ENCODE measurements around the gene CCDC86.

CCDC86 gene

GRCh38 chr11:60849641-60850520, 8.0 kb downstream of the CCDC86 start:
- intact Hi-C loops (cut with DNase I): loop anchor here (10.0 kb wide), 1 partner anchor 305 kb away; no protein-coding TSS in a partner anchor

GRCh38 chr11:60851327-60852104, 9.6 kb downstream of the CCDC86 start:
- DNase-seq: no peak
- intact Hi-C loops (cut with DNase I): no loop called here

More at GRCh38 chr11:60849641-60850520, 8.0 kb downstream of the CCDC86 start:
- DNase-seq: no peak

GRCh38 chr11:60852117-60852981, 10.4 kb downstream of the CCDC86 start:
- intact Hi-C loops (cut with DNase I): no loop called here
- no peak for DNase-seq

DNA sequence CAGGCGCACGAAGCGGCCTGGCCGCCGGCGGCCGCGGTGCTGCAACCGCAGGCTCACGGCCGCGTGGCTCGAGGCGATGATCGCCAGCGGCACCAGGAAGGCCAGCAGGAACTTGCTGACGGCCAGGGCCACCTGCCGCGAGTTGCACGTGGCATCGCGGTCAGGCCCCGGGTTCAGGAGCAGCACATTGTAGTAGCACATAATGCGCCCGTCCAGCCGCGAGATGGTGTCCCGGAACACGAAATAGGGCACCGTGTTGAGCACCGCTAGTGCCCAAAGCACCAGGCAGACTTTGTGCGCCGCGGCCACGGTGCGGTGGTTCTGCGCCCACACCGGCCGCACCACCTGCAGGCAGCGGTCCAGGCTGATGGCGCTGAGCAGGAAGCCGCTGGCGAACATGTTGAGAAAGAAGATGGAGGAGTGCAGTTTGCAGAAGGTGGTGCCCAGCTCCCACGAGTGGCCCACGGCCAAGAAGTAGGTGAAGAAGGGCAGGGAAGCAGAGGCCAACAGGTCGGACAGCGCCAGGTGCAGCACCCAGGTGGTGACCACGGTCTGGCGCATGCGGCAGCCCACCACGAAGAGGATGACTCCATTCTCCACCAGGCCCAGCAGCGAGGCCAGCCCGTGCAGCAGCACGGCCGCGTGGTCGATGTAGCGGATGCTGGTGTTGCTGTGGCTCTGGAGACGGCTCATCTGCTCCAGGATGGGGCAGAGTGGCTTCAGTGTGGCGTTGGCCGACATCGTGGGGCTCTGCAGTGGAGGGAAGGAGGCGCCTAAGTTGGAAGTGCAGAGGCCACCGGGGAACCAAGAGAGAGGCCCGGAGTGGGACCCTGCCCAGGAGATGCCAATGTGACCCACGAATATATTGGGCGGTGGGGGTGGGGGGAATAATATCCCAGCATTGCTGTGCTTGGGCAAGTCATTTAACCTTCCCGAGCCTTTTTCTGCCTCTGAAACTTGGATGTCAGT, 11.4 kb downstream of the CCDC86 start:
- no peak for DNase-seq
- intact Hi-C loops (cut with DNase I): no loop called here

DNA sequence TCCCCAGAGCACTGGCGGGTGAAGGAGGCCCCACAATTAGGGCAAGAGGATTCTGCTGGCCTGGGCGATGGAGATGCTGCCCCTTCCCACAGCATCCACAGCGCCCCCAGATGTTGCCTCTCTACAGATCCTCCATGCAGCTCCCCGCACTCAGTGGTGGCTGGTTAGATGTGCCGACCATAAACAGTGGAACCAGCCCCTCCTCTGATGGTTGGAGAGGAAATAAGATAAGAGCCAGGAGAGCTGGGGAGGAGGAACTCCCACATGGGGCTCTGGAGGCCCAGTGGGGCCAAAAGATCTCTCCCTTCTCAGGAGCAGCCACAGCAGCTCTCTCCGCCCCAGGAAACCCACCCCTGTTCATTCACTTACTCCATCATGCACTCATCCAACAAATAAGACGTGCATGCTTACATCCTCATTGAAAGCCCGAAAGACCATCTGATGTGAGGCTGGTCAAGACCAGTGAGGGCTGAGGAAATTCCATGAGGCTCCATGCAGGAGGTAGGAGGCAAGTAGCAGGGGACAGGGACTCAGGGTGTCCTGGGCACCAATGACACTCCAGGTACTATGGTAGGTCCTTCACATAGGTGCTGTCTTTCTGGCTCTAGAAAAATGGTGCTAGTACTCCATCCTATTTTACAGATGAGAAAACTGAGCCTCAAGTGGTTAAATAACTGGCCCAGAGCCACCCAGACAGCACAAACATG, 12.4 kb downstream of the CCDC86 start:
- no peak for DNase-seq
- intact Hi-C loops (cut with DNase I): no loop called here

DNA sequence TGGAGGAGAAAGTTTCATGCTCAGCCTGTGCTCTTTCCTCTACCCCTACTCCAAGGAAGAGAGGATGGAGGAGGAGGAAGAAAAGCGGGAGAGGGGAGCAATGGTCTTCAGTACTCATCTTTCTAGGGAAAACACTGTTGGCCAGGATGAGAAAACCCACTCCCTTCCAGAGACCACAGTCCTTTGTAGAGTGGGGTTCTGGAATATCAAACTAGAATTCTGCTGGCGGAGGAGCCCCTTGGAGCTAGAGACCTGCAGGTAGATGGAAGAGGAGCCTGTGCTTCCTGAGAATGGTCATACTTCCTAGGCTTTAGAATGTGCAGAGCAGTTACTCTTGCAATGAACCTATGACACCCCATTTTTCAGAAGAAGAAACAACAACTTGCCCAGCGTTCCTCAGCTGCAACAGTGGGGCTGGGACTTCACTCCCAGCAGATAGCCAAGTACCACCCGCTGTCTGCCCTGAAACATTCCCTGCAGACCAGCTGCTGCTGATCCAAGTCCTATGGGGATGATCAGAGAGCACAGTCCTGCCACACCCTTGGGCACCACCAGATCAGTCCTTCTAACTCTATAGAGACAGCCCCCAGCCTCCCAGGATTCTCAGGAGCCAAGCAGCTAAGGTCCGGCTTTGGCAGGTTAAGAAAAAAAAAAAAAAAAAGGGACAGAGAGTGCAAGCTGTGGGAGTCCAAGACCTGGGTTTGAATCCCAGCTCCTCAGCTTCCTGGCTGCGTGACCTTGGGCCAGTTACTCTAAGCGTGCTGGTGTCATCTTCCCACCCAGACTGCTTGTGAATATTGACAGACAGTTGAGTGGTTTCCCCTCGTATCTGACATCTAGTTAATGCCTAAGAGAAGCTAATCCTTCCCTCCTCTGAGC, 13.2 kb downstream of the CCDC86 start:
- intact Hi-C loops (cut with DNase I): no loop called here
- no peak for DNase-seq

- no peak for DNase-seq
- intact Hi-C loops (cut with DNase I): no loop called here
These were observed 14.1 kb downstream of the CCDC86 start, which contains the start of gene PTGDR2 for GRCh38 chr11:60855726-60856633. Gene PTGDR2 (minus strand): TSS chr11:60855950. CDS start chr11:60853722, 2,228 bp downstream.

DNA sequence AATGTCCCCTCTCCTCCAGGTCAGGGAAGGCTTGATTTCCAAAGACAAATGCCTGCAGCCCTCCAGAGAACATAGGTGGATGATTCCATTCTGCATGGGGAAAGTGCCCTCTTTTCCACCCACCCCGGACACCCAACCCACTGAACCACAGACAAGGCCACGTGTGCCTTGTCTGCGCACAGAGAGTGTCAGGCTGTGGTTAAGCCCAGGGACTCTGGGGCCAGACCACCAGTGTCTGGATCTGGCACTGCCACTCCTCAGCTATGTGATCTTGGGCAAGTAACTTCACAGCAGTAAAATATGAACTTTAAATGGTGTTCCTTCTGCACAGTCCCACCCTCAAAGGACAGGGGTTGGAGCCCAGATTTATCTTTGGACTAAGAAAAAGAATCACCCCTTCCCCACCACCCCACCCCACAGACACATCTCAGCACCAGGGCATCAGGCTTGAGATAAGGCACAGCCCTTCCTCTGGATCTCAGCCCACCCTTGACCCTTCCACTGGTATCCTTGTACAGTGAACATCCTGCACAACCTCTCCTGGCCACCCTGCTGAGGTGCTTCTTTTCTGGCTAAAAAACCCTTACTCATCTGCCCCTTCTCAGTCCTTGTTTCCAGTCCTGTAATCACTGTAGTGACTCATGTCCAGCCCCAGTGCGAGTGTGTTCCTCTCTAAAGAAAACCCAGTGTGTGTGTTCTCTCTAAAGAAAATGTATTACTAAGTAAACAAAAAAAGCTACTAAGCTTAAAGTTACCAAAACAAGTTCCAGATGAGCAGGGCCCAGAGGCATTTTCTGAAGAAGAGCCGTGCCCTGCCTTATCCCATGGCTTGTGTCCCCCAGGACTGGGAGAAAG, 15.7 kb downstream of the CCDC86 start:
- DNase-seq: no peak
- intact Hi-C loops (cut with DNase I): no loop called here

- no peak for DNase-seq
- intact Hi-C loops (cut with DNase I): no loop called here
These were observed 16.3 kb downstream of the CCDC86 start for GRCh38 chr11:60858236-60858635.

- intact Hi-C loops (cut with DNase I): no loop called here
- DNase-seq: peak in 1 of 42 donors; percentile 13
These were observed 17.0 kb downstream of the CCDC86 start for GRCh38 chr11:60858731-60859464.

DNA sequence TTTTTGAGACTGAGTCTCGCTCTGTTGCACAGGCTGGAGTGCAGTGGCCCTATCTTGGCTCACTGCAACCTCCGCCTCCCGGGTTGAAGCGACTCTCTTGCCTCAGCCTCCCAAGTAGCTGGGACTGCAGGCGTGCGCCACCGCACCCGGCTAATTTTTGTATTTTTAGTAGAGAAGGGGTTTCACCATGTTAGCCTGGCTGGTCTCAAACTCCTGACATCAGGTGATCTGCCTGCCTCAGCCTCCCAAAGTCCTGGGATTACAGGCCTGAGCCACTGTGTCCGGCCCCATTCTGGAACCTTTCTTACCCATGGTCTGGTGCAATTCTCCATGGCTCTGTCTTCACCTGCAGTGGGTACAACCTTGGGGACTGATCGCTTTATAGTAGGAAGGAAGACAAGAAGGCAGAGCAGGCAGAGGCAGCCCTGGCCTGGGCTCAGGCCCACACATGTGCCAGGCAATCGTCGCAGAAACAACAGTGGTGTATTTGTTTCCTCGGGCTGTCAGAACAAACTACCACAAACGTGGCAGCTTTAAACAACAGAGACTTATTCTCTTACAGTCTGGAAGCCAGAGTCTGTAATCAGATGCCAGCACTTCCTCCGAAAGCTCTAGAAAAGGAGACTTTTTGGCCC, 17.8 kb downstream of the CCDC86 start:
- peak in 31 of 42 donors; percentile 28 to 80 (median 54) for DNase-seq

DNA sequence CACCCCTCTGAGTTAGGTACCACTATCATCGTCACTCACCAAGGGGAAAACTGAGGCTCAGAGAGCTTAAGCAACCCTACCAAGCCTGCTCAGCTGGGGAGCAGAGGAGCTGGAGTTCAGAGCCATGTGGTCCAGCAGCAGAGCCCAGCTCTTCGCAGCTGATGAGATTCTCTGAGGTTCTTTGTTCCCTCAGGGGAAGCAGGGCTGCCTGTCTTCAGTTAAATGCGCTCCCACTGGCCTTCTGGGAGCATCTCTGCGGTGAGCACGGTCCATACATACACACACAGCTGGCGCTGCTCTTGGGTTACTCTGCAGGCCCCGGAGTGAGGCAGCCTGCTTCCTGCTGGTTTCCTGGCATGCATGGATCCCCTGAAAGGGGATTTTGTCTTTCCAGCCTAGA, 19.0 kb downstream of the CCDC86 start:
- intact Hi-C loops (cut with DNase I): no loop called here
- peak in 18 of 42 donors; percentile 11 to 59 (median 32) for DNase-seq

More for the DNA sequence above, 17.8 kb downstream of the CCDC86 start:
- intact Hi-C loops (cut with DNase I): no loop called here

DNA sequence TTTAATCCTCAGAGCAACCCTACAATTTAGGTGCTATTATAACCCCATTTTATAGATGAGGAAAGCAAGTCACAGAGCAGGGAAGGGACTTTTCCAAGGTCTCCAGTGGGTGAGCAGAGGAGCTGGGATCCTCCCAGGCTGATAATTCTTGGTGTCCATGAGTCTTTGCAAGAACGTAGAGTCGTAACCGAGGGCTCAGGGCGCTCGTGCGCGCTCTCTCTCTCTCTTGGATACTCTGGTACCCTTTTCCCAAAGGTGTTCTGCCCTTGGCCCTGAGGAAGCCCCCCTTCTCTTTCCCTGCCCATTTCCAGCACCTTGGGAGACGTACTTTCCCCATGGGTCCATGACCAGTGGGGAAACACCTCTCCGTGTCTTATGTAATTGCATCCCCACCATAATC, 20.3 kb downstream of the CCDC86 start:
- intact Hi-C loops (cut with DNase I): no loop called here
- peak in 1 of 42 donors; percentile 12 for DNase-seq
